AG04450 (cell line): ENCODE measurements around the gene IRGQ. TPM values are rescaled to one million over a fixed set of nuclear protein-coding genes. Genes with fewer than 3 reads are reported as not detected.
"Not testable (repeated sequence)": the region's sequence is repeated elsewhere in the genome, so short reads cannot be mapped to it uniquely, and the experiment has no call there.

ENCODE experiments used
- CTCF ChIA-PET: fragments of 300-600, 350-600 bp; formaldehyde crosslinking; extraction: SDS; loops from one replicate; lab custom pipeline; 2022; ENCODE audit warnings: antibody characterized with exemption, inconsistent platforms; lab: Charles Lee
- POLR2A ChIA-PET: fragments of 350-600 bp; formaldehyde crosslinking; extraction: SDS; loops from one replicate; lab custom pipeline; 2021; ENCODE audit warnings: antibody characterized with exemption, inconsistent platforms; lab: Yijun Ruan, JAX
- DNase-seq: peaks from one replicate; pipeline ENCODE4 v3.0.0-alpha.2; 2011; ENCODE audit warnings: low read depth, low spot score
- H3K27ac ChIP-seq: one replicate; pipeline ENCODE4 v1.5.1; 2012; ENCODE audit warnings: low read depth, low read length, control low read depth
- H3K27me3 ChIP-seq: one replicate; pipeline ENCODE4 v1.6.0; 2012; ENCODE audit warnings: low read length; ENCODE audit not compliant: control insufficient read depth, insufficient read depth
- H3K4me3 ChIP-seq: 2 replicates; pipeline ENCODE4 v1.5.1; 2011; ENCODE audit warnings: mild to moderate bottlenecking, low read depth, low read length, control low read depth
- H3K9me3 ChIP-seq: 2 replicates; pipeline ENCODE4 v1.5.1; 2012; ENCODE audit warnings: low read length; ENCODE audit not compliant: control insufficient read depth, insufficient read depth
- CTCF ChIP-seq: IDR thresholded peaks from 2 replicates; pipeline ENCODE4 v1.5.1; 2011; ENCODE audit warnings: low read depth, low read length, control low read depth, inconsistent platforms
- polyA plus RNA-seq: library from polyadenylated mRNA; depleted of rRNA; stranded (reverse); fragments of >200 nt; gene quantifications from 2 replicates; pipeline ENCODE4 v1.2.3, GENCODE V29; 2011

The IRGQ gene
- polyA plus RNA-seq, 1 experiment = 11.2 TPM

GRCh38 chr19:43589678-43590077 lies 6.3 kb downstream of the IRGQ start:
- POLR2A ChIA-PET = no interaction called here
- H3K9me3 ChIP-seq = no peaks in the 10 kb centered on the region; the same call in 1 of the 2 replicates
- no peak for TF ChIP-seq CTCF

GRCh38 chr19:43589277-43589676 lies 6.7 kb downstream of the IRGQ start:
- ChIA-PET POLR2A (no interaction called here), CTCF (interaction anchor here (0.6 to 1.3 kb wide), 2 partner anchors 54 to 69 kb away, joined by 3 to 4 read pairs; no protein-coding TSS in a partner anchor)
- no peak for DNase-seq
- H3K27ac ChIP-seq = no peak overlapping the region
- H3K27me3 ChIP-seq = no peaks in the 10 kb centered on the region
- no peaks in the 10 kb centered on the region; the same call in 1 of the 2 replicates for H3K9me3 ChIP-seq
- no peak for TF ChIP-seq CTCF
- H3K4me3 ChIP-seq = no peak overlapping the region

More at GRCh38 chr19:43589678-43590077, 6.3 kb downstream of the IRGQ start:
- H3K4me3 ChIP-seq = no peak overlapping the region
- H3K27me3 ChIP-seq = no peaks in the 10 kb centered on the region
- no peak overlapping the region for H3K27ac ChIP-seq
- CTCF ChIA-PET = no interaction called here
- no peak for DNase-seq

- H3K27ac ChIP-seq, H3K4me3 ChIP-seq, H3K27me3 ChIP-seq, DNase-seq, H3K9me3 ChIP-seq: not testable (repeated sequence)
- POLR2A ChIA-PET = interaction anchor here (0.6 kb wide), 1 partner anchor 59 kb away, joined by 4 read pairs; no protein-coding TSS in a partner anchor
- CTCF ChIA-PET = interaction anchor here (1.6 kb wide), 1 partner anchor 32 kb away, joined by 3 read pairs; no protein-coding TSS in a partner anchor
These were observed 8.9 kb downstream of the IRGQ start for GRCh38 chr19:43587029-43587428.

- no peak for TF ChIP-seq CTCF
These were observed 9.6 kb downstream of the IRGQ start for GRCh38 chr19:43586346-43586745.

GRCh38 chr19:43584484-43584883 lies 11.4 kb downstream of the IRGQ start:
- Histone ChIP-seq H3K4me3 (no peak overlapping the region), H3K9me3 (no peaks in the 10 kb centered on the region), H3K27ac (no peak overlapping the region), H3K27me3 (no peaks in the 10 kb centered on the region)
- no peak for DNase-seq
- ChIA-PET CTCF (interaction anchor here (1.2 kb wide), 1 partner anchor 10 kb away, joined by 7 read pairs; no protein-coding TSS in a partner anchor), POLR2A (no interaction called here)
- no peak for TF ChIP-seq CTCF

More at GRCh38 chr19:43586346-43586745, 9.6 kb downstream of the IRGQ start:
- Histone ChIP-seq H3K9me3 (no peaks in the 10 kb centered on the region), H3K27ac (no peak overlapping the region), H3K4me3 (no peak overlapping the region), H3K27me3 (no peaks in the 10 kb centered on the region)
- no peak for DNase-seq
- CTCF ChIA-PET = interaction anchor here (1.6 kb wide), 1 partner anchor 31 kb away, joined by 3 read pairs; no protein-coding TSS in a partner anchor
- POLR2A ChIA-PET = no interaction called here
